OCI-LY7 (cell line): ENCODE data around the gene CEND1. TPM values are rescaled to one million over a fixed set of nuclear protein-coding genes. Genes with fewer than 3 reads are reported as not detected.

Experiments used
- BruUV-seq: library from RNA; stranded (reverse); fragments of 400-500 nt; replicated peaks from 2 replicates; lab custom pipeline; 2021; lab: Mats Ljungman, UMichigan
- CTCF ChIA-PET: fragments of 300-600 bp; sonication (Branson Sonifier 250); formaldehyde crosslinking; loops from one replicate; lab custom pipeline; 2022; ENCODE audit warnings: antibody characterized with exemption; ENCODE audit not compliant: unreplicated experiment; lab: Charles Lee
- POLR2A ChIA-PET: fragments of 300-600 bp; sonication (Branson Sonifier 250); formaldehyde crosslinking; loops from one replicate; lab custom pipeline; 2022; ENCODE audit warnings: antibody characterized with exemption; lab: Charles Lee
- DNase-seq: peaks from one replicate; pipeline ENCODE4 v3.0.0-alpha.2; 2015; ENCODE audit warnings: low spot score
- H2AFZ ChIP-seq: fragments of 200-600 bp; sonication (generic), shearing (Covaris generic); 2 replicates; pipeline ENCODE4 v1.6.1; 2014; ENCODE audit warnings: mild to moderate bottlenecking, antibody characterized with exemption, low read length, moderate library complexity
- H3K27ac ChIP-seq: fragments of 200-600 bp; sonication (generic); 2 replicates; pipeline ENCODE4 v1.5.1; 2014; ENCODE audit warnings: mixed run types, low read depth, mild to moderate bottlenecking, moderate library complexity, low read length, inconsistent platforms; ENCODE audit not compliant: poor library complexity, severe bottlenecking
- H3K36me3 ChIP-seq: fragments of 200-600 bp; sonication (generic); 2 replicates; pipeline ENCODE4 v1.6.1; 2014; ENCODE audit warnings: mild to moderate bottlenecking, antibody characterized with exemption, low read length, moderate library complexity, mixed read lengths; ENCODE audit not compliant: insufficient read depth
- H3K4me1 ChIP-seq: fragments of 200-600 bp; sonication (generic); 2 replicates; pipeline ENCODE4 v1.5.1; 2014; ENCODE audit warnings: mild to moderate bottlenecking, low read length; ENCODE audit not compliant: insufficient read depth, poor library complexity, severe bottlenecking
- H3K4me2 ChIP-seq: fragments of 200-600 bp; sonication (generic); 2 replicates; pipeline ENCODE4 v1.6.1; 2014; ENCODE audit warnings: mild to moderate bottlenecking, low read length
- H3K4me3 ChIP-seq: fragments of 200-600 bp; sonication (generic); 2 replicates; pipeline ENCODE4 v1.5.1; 2014; ENCODE audit warnings: mild to moderate bottlenecking, low read depth, low read length; ENCODE audit not compliant: poor library complexity, severe bottlenecking
- H3K79me2 ChIP-seq: fragments of 200-600 bp; sonication (generic); 2 replicates; pipeline ENCODE4 v1.6.1; 2016; ENCODE audit warnings: low read depth, mild to moderate bottlenecking, low read length, moderate library complexity, mixed read lengths; ENCODE audit not compliant: insufficient read depth
- H3K9me2 ChIP-seq: fragments of 200-600 bp; sonication (generic); 2 replicates; pipeline ENCODE4 v1.6.1; 2016; ENCODE audit warnings: mild to moderate bottlenecking, low read length, mixed read lengths; ENCODE audit not compliant: insufficient read depth
- H3K9me3 ChIP-seq: fragments of 200-600 bp; sonication (generic); 2 replicates; pipeline ENCODE4 v1.6.1; 2014; ENCODE audit warnings: mild to moderate bottlenecking, mixed run types, low read length, mixed read lengths
- H4K20me1 ChIP-seq: fragments of 200-600 bp; sonication (generic); 2 replicates; pipeline ENCODE4 v1.6.1; 2014; ENCODE audit warnings: mild to moderate bottlenecking, antibody characterized with exemption, low read length, moderate library complexity, mixed read lengths; ENCODE audit not compliant: insufficient read depth
- CTCF ChIP-seq: fragments of 200-600 bp; sonication (generic); conservative IDR thresholded peaks from 2 replicates; pipeline ENCODE4 v1.5.1; 2014; ENCODE audit warnings: mild to moderate bottlenecking, antibody characterized with exemption, low read length, moderate library complexity, mixed read lengths
- EZH2phosphoT487 ChIP-seq: fragments of 200-600 bp; sonication (generic); IDR thresholded peaks from 2 replicates; pipeline ENCODE4 v1.6.1; 2018; ENCODE audit warnings: low read depth, borderline replicate concordance, mild to moderate bottlenecking, mixed run types, antibody characterized with exemption, low read length, moderate library complexity, mixed read lengths
- intact Hi-C: fragments of 100-400 bp; cut with micrococcal nuclease; formaldehyde crosslinking; loops from one replicate; pipeline ENCODE4 v1.10.0; 2022; ENCODE audit not compliant: unreplicated experiment
- total RNA-seq, 2 experiments: library from RNA; depleted of rRNA in 1 of 2; stranded (reverse); fragments of >200 nt in 1 of 2; shearing (Covaris generic) in 1 of 2; gene quantifications; 2 replicates each; pipeline ENCODE4 v1.2.3, GENCODE V29; 2014 to 2022

CEND1 gene
- total RNA-seq, 2 experiments from 2014 or later, result 17.5 to 32.5 TPM

GRCh38 chr11:813456-814096 lies 23.7 kb upstream of the CEND1 start:
- H3K9me2 ChIP-seq, result no peaks in the 10 kb centered on the region
- H3K27ac ChIP-seq, result peak overlapping the region; percentile 34
- peaks cover 17% of the 10 kb centered on the region; the same call in 1 of the 2 replicates for H4K20me1 ChIP-seq
- H2AFZ ChIP-seq, result no peak overlapping the region
- H3K79me2 ChIP-seq, result peaks cover 32% of the 10 kb centered on the region
- no peak for TF ChIP-seq CTCF
- no peak for TF ChIP-seq EZH2phosphoT487
- no peak overlapping the region for H3K4me2 ChIP-seq
- no TSS peak for BruUV-seq
- no peak for DNase-seq
- H3K36me3 ChIP-seq, result peaks cover 62% of the 10 kb centered on the region
- intact Hi-C loops, result no loop called here
- H3K9me3 ChIP-seq, result no peaks in the 10 kb centered on the region
- ChIA-PET POLR2A (no interaction called here), CTCF (no interaction called here)
- peaks cover 32% of the 10 kb centered on the region for H3K4me1 ChIP-seq
- no peak overlapping the region for H3K4me3 ChIP-seq

- no peak overlapping the region for H3K4me3 ChIP-seq
- H3K9me3 ChIP-seq, result no peaks in the 10 kb centered on the region
- ChIA-PET CTCF (no interaction called here), POLR2A (no interaction called here)
- no peak for DNase-seq
- H3K9me2 ChIP-seq, result no peaks in the 10 kb centered on the region
- no peak overlapping the region for H3K4me2 ChIP-seq
- H3K79me2 ChIP-seq, result peaks cover 37% of the 10 kb centered on the region
- peak overlapping the region; percentile 34 for H3K27ac ChIP-seq
- intact Hi-C loops, result no loop called here
- peaks cover 62% of the 10 kb centered on the region for H3K36me3 ChIP-seq
- H4K20me1 ChIP-seq, result peaks cover 17% of the 10 kb centered on the region; the same call in 1 of the 2 replicates
- TF ChIP-seq EZH2phosphoT487 (no peak), CTCF (no peak)
- no TSS peak for BruUV-seq
- H3K4me1 ChIP-seq, result peaks cover 37% of the 10 kb centered on the region
- H2AFZ ChIP-seq, result no peak overlapping the region
Observed at GRCh38 chr11:813072-813455, 23.2 kb upstream of the CEND1 start.

- H3K9me3 ChIP-seq, result no peaks in the 10 kb centered on the region
- peaks cover 43% of the 10 kb centered on the region for H3K79me2 ChIP-seq
- peaks cover 62% of the 10 kb centered on the region for H3K36me3 ChIP-seq
- TF ChIP-seq EZH2phosphoT487 (no peak), CTCF (no peak)
- H3K4me2 ChIP-seq, result peak overlapping the region; percentile 71
- peaks cover 17% of the 10 kb centered on the region; the same call in 1 of the 2 replicates for H4K20me1 ChIP-seq
- BruUV-seq, result no TSS peak
- H3K9me2 ChIP-seq, result no peaks in the 10 kb centered on the region
- H3K27ac ChIP-seq, result no peak overlapping the region
- intact Hi-C loops, result no loop called here
- ChIA-PET POLR2A (no interaction called here), CTCF (interaction anchor here (0.9 kb wide), 1 partner anchor 27 kb away, joined by 3 read pairs; no protein-coding TSS in a partner anchor)
- H2AFZ ChIP-seq, result no peak overlapping the region
- no peak overlapping the region for H3K4me3 ChIP-seq
- H3K4me1 ChIP-seq, result peaks cover 43% of the 10 kb centered on the region
- DNase-seq, result no peak
Observed at GRCh38 chr11:812390-812789, 22.5 kb upstream of the CEND1 start.
